GM19324 (cell line): ENCODE measurements around the gene SARNP.
"Not testable (repeated sequence)": the region's sequence is repeated elsewhere in the genome, so short reads cannot be mapped to it uniquely, and the experiment has no call there.

Experiments used
- ATAC-seq: cut with Tn5 transposase; IDR thresholded peaks from one replicate; pipeline ENCODE4 v1.9.1; 2021; ENCODE audit warnings: mild to moderate bottlenecking, moderate library complexity; ENCODE audit not compliant: unreplicated experiment, low FRiP score

Gene SARNP

GRCh38 chr12:55797550-55797949 is 20.0 kb downstream of the SARNP start:
- ATAC-seq, result no peak

- no peak for ATAC-seq
Observed at GRCh38 chr12:55797068-55797467, 20.5 kb downstream of the SARNP start.

GRCh38 chr12:55795950-55796349 is 21.6 kb downstream of the SARNP start:
- no peak for ATAC-seq

- no peak for ATAC-seq
Observed at GRCh38 chr12:55789893-55790292, 27.6 kb downstream of the SARNP start.

- no peak for ATAC-seq
Observed at GRCh38 chr12:55789171-55789570, 28.4 kb downstream of the SARNP start.

GRCh38 chr12:55788546-55788945 is 29.0 kb downstream of the SARNP start:
- ATAC-seq, result no peak

- ATAC-seq, result no peak
Observed at GRCh38 chr12:55780685-55781084, 36.8 kb downstream of the SARNP start.

- no peak for ATAC-seq
Observed at GRCh38 chr12:55777856-55778255, 39.7 kb downstream of the SARNP start.

- no peak for ATAC-seq
Observed at GRCh38 chr12:55771736-55772135, 45.8 kb downstream of the SARNP start.

GRCh38 chr12:55767156-55767555 is 50.4 kb downstream of the SARNP start:
- no peak for ATAC-seq

- ATAC-seq, result no peak
Observed at GRCh38 chr12:55765736-55766290, 51.7 kb downstream of the SARNP start.

GRCh38 chr12:55762646-55763045 is 54.9 kb downstream of the SARNP start:
- no peak for ATAC-seq

- no peak for ATAC-seq
Observed at GRCh38 chr12:55760663-55761062, 56.9 kb downstream of the SARNP start.

- ATAC-seq, result not testable (repeated sequence)
Observed at GRCh38 chr12:55758575-55758974, 58.9 kb downstream of the SARNP start.

GRCh38 chr12:55757701-55758100 is 59.8 kb downstream of the SARNP start:
- ATAC-seq, result no peak

- no peak for ATAC-seq
Observed at GRCh38 chr12:55755246-55755645, 62.3 kb downstream of the SARNP start.

- no peak for ATAC-seq
Observed at GRCh38 chr12:55748230-55748993, 69.1 kb downstream of the SARNP start.

GRCh38 chr12:55746913-55747231 is 70.7 kb downstream of the SARNP start:
- ATAC-seq, result no peak

- no peak for ATAC-seq
Observed at GRCh38 chr12:55746174-55746912, 71.2 kb downstream of the SARNP start.

- ATAC-seq, result no peak
Observed at GRCh38 chr12:55745361-55746173, 72.0 kb downstream of the SARNP start.
